HG03280 (cell line): ENCODE results near the gene TRIM66.

Experiments
- ATAC-seq: cut with Tn5 transposase; IDR thresholded peaks from one replicate; pipeline ENCODE4 v1.9.1; 2021; ENCODE audit warnings: mild to moderate bottlenecking, moderate library complexity; ENCODE audit not compliant: unreplicated experiment

Gene TRIM66

GRCh38 chr11:8714622-8715225, 32.3 kb upstream of the TRIM66 start:
- no peak for ATAC-seq

- ATAC-seq = no peak
These were observed 31.4 kb upstream of the TRIM66 start for GRCh38 chr11:8713760-8714454.

GRCh38 chr11:8712506-8712905, 30.0 kb upstream of the TRIM66 start:
- ATAC-seq = no peak

- no peak for ATAC-seq
These were observed 29.5 kb upstream of the TRIM66 start for GRCh38 chr11:8711895-8712442.

GRCh38 chr11:8709777-8710176, 27.3 kb upstream of the TRIM66 start:
- ATAC-seq = no peak

GRCh38 chr11:8709002-8709672, 26.7 kb upstream of the TRIM66 start:
- ATAC-seq = no peak

GRCh38 chr11:8707541-8708191, 25.2 kb upstream of the TRIM66 start:
- no peak for ATAC-seq

- no peak for ATAC-seq
These were observed 24.4 kb upstream of the TRIM66 start for GRCh38 chr11:8706673-8707432.

GRCh38 chr11:8705146-8705545, 22.7 kb upstream of the TRIM66 start:
- ATAC-seq = no peak

GRCh38 chr11:8704136-8704535, 21.7 kb upstream of the TRIM66 start:
- no peak for ATAC-seq

- ATAC-seq = no peak
These were observed 20.1 kb upstream of the TRIM66 start for GRCh38 chr11:8702598-8702915.

- ATAC-seq = no peak
These were observed 19.6 kb upstream of the TRIM66 start for GRCh38 chr11:8701891-8702597.

GRCh38 chr11:8699903-8700302, 17.4 kb upstream of the TRIM66 start:
- no peak for ATAC-seq

GRCh38 chr11:8698917-8699441, 16.5 kb upstream of the TRIM66 start:
- ATAC-seq = no peak

GRCh38 chr11:8698379-8698851, 15.9 kb upstream of the TRIM66 start:
- ATAC-seq = no peak

- ATAC-seq = no peak
These were observed 14.6 kb upstream of the TRIM66 start for GRCh38 chr11:8697054-8697453.

GRCh38 chr11:8694137-8694536, 11.7 kb upstream of the TRIM66 start:
- no peak for ATAC-seq

- ATAC-seq = no peak
These were observed 11.1 kb upstream of the TRIM66 start for GRCh38 chr11:8693555-8693954.

GRCh38 chr11:8693010-8693551, 10.6 kb upstream of the TRIM66 start:
- no peak for ATAC-seq

- no peak for ATAC-seq
These were observed 10.0 kb upstream of the TRIM66 start for GRCh38 chr11:8692417-8692816.
